Osteoblast (primary cell): ENCODE results near the gene BBOF1. TPM values are rescaled to one million over a fixed set of nuclear protein-coding genes. Genes with fewer than 3 reads are reported as not detected.

Experiments
- DNase-seq: peaks from one replicate; pipeline ENCODE4 v3.0.0; 2011; ENCODE audit warnings: low spot score, mixed read lengths; ENCODE audit not compliant: insufficient read length; ENCODE audit errors: missing footprints
- H2AFZ ChIP-seq: 2 replicates; pipeline ENCODE4 v1.6.0; 2011; ENCODE audit warnings: mild to moderate bottlenecking, low read length
- H3K27ac ChIP-seq: 2 replicates; pipeline ENCODE4 v1.5.1; 2011; ENCODE audit warnings: mild to moderate bottlenecking, low read depth, low read length, moderate library complexity
- H3K27me3 ChIP-seq: 2 replicates; pipeline ENCODE4 v1.6.0; 2012; ENCODE audit warnings: mild to moderate bottlenecking, control low read depth, inconsistent platforms, low read length, moderate library complexity; ENCODE audit not compliant: insufficient read depth
- H3K36me3 ChIP-seq: 2 replicates; pipeline ENCODE4 v1.5.1; 2011; ENCODE audit warnings: mild to moderate bottlenecking, low read length, control low read depth, moderate library complexity; ENCODE audit not compliant: insufficient read depth
- H3K4me1 ChIP-seq: 2 replicates; pipeline ENCODE4 v1.5.1; 2011; ENCODE audit warnings: mild to moderate bottlenecking, low read length, control low read depth, moderate library complexity; ENCODE audit not compliant: insufficient read depth
- H3K4me2 ChIP-seq: 2 replicates; pipeline ENCODE4 v1.6.0; 2011; ENCODE audit warnings: mild to moderate bottlenecking, low read length; ENCODE audit not compliant: insufficient read depth
- H3K4me3 ChIP-seq: fragments of 200-600 bp; sonication (generic); 3 replicates; pipeline ENCODE4 v1.5.1; 2012; ENCODE audit warnings: mild to moderate bottlenecking, low read length, inconsistent platforms; ENCODE audit not compliant: insufficient read depth
- H3K79me2 ChIP-seq: 2 replicates; pipeline ENCODE4 v1.6.0; 2012; ENCODE audit warnings: mild to moderate bottlenecking, low read length, control low read depth, inconsistent platforms; ENCODE audit not compliant: insufficient read depth
- H3K9me3 ChIP-seq: 2 replicates; pipeline ENCODE4 v1.5.1; 2011; ENCODE audit warnings: low read depth, low read length, control low read depth
- H4K20me1 ChIP-seq: 2 replicates; pipeline ENCODE4 v1.6.0; 2012; ENCODE audit warnings: mild to moderate bottlenecking, low read length, control low read depth; ENCODE audit not compliant: insufficient read depth
- CTCF ChIP-seq: IDR thresholded peaks from 2 replicates; pipeline ENCODE4 v1.5.1; 2011; ENCODE audit warnings: mild to moderate bottlenecking, low read depth, low read length, moderate library complexity; ENCODE audit errors: extremely low read depth
- total RNA-seq: library from RNA; depleted of rRNA; stranded (reverse); fragments of >200 nt; gene quantifications from 2 replicates; pipeline ENCODE4 v1.2.3, GENCODE V29; 2012

The BBOF1 gene
- total RNA-seq, 1 donor = 14.1 TPM

- Histone ChIP-seq H3K9me3 (no peaks in the 10 kb centered on the region), H3K4me1 (no peaks in the 10 kb centered on the region), H3K27me3 (no peaks in the 10 kb centered on the region)
These were observed 23.2 kb upstream of the BBOF1 start for GRCh38 chr14:73995977-73996378.

GRCh38 chr14:73996731-73997107 lies 22.4 kb upstream of the BBOF1 start:
- Histone ChIP-seq H3K27me3 (no peaks in the 10 kb centered on the region), H3K9me3 (no peaks in the 10 kb centered on the region), H3K27ac (no peak overlapping the region), H3K36me3 (no peaks in the 10 kb centered on the region), H3K4me2 (no peak overlapping the region), H3K4me1 (no peaks in the 10 kb centered on the region), H3K4me3 (no peak overlapping the region), H4K20me1 (no peaks in the 10 kb centered on the region), H3K79me2 (no peaks in the 10 kb centered on the region), H2AFZ (no peak overlapping the region)
- DNase-seq = no peak
- no peak for TF ChIP-seq CTCF

More at GRCh38 chr14:73995977-73996378, 23.2 kb upstream of the BBOF1 start:
- Histone ChIP-seq H3K79me2 (no peaks in the 10 kb centered on the region), H2AFZ (no peak overlapping the region), H3K4me2 (no peak overlapping the region), H3K36me3 (no peaks in the 10 kb centered on the region), H3K4me3 (no peak overlapping the region), H3K27ac (no peak overlapping the region), H4K20me1 (no peaks in the 10 kb centered on the region)
- DNase-seq = no peak
- no peak for TF ChIP-seq CTCF

GRCh38 chr14:73997108-73997943 lies 21.8 kb upstream of the BBOF1 start:
- no peak for DNase-seq
- no peak overlapping the region for H3K4me3 ChIP-seq
- TF ChIP-seq CTCF = no peak
- no peaks in the 10 kb centered on the region for H3K27me3 ChIP-seq
- no peaks in the 10 kb centered on the region for H3K4me1 ChIP-seq
- no peaks in the 10 kb centered on the region for H3K79me2 ChIP-seq
- H2AFZ ChIP-seq = no peak overlapping the region
- no peaks in the 10 kb centered on the region for H4K20me1 ChIP-seq
- H3K27ac ChIP-seq = no peak overlapping the region
- no peaks in the 10 kb centered on the region for H3K36me3 ChIP-seq
- H3K9me3 ChIP-seq = no peaks in the 10 kb centered on the region
- no peak overlapping the region for H3K4me2 ChIP-seq

GRCh38 chr14:73997944-73998447 lies 21.2 kb upstream of the BBOF1 start:
- Histone ChIP-seq H3K27me3 (no peaks in the 10 kb centered on the region), H3K27ac (no peak overlapping the region), H3K79me2 (no peaks in the 10 kb centered on the region), H4K20me1 (no peaks in the 10 kb centered on the region), H3K36me3 (no peaks in the 10 kb centered on the region), H3K4me3 (no peak overlapping the region), H2AFZ (no peak overlapping the region), H3K4me2 (no peak overlapping the region), H3K9me3 (no peaks in the 10 kb centered on the region), H3K4me1 (no peaks in the 10 kb centered on the region)
- DNase-seq = no peak
- no peak for TF ChIP-seq CTCF
